22Rv1 (cell line): ENCODE data around the gene FBXO41.

Experiments used
- ZFX ChIP-seq: fragments of 450-650 bp; IDR thresholded peaks from 2 replicates; pipeline ENCODE4 v1.6.1; 2017; ENCODE audit warnings: antibody characterized with exemption, borderline replicate concordance
- TF ChIP-seq, protein P1 (sequence below): fragments of 450-650 bp; IDR thresholded peaks from 2 replicates; pipeline ENCODE4 v1.5.1; 2017; ENCODE audit warnings: mild to moderate bottlenecking

DNA sequence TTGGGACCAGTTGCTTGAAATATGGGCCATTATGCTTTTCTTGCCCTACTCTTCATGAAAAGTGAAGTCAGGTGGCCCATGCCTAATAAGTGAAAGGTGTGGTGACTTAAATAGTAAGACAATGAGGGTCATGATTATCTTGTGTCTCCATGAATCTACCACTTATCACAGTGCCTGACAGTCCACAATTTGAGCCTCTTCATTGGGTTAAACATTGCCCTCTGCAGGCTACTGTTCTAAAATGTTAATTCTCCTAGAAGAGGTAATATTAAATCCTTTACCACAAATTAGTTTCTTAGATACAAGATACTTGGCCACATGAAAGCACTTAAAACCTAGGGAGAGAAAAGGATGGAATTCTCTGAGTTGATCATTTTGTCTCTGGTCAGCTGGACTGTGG lies 5.0 kb upstream of the FBXO41 start:
- TF ChIP-seq, protein P1, sequence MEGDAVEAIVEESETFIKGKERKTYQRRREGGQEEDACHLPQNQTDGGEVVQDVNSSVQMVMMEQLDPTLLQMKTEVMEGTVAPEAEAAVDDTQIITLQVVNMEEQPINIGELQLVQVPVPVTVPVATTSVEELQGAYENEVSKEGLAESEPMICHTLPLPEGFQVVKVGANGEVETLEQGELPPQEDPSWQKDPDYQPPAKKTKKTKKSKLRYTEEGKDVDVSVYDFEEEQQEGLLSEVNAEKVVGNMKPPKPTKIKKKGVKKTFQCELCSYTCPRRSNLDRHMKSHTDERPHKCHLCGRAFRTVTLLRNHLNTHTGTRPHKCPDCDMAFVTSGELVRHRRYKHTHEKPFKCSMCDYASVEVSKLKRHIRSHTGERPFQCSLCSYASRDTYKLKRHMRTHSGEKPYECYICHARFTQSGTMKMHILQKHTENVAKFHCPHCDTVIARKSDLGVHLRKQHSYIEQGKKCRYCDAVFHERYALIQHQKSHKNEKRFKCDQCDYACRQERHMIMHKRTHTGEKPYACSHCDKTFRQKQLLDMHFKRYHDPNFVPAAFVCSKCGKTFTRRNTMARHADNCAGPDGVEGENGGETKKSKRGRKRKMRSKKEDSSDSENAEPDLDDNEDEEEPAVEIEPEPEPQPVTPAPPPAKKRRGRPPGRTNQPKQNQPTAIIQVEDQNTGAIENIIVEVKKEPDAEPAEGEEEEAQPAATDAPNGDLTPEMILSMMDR, result no peak
- no peak for TF ChIP-seq ZFX
